SU-DHL-6 (cell line): ENCODE results near the gene TENM4.

Experiments
- H2AFZ ChIP-seq: fragments of 200-600 bp; sonication (generic); 2 replicates; pipeline ENCODE4 v1.6.1; 2014; ENCODE audit warnings: low read depth, mild to moderate bottlenecking, moderate library complexity, mixed read lengths, antibody characterized with exemption, low read length; ENCODE audit not compliant: severe bottlenecking
- H3F3A ChIP-seq: fragments of 200-600 bp; shearing (Covaris generic); 2 replicates; pipeline ENCODE4 v1.6.0; 2016; ENCODE audit warnings: antibody characterized with exemption, mild to moderate bottlenecking; ENCODE audit not compliant: insufficient read depth
- H3K27ac ChIP-seq: fragments of 200-600 bp; sonication (generic); 2 replicates; pipeline ENCODE4 v1.5.1; 2016; ENCODE audit warnings: low read depth, mild to moderate bottlenecking, low read length, moderate library complexity, mixed read lengths
- H3K27me3 ChIP-seq: fragments of 200-600 bp; sonication (generic), shearing (Covaris generic); 2 replicates; pipeline ENCODE4 v1.6.0; 2014; ENCODE audit warnings: mild to moderate bottlenecking, low read length
- H3K36me3 ChIP-seq: fragments of 200-600 bp; sonication (generic); 2 replicates; pipeline ENCODE4 v1.6.1; 2014; ENCODE audit warnings: mild to moderate bottlenecking, low read length, mixed read lengths
- H3K4me2 ChIP-seq: fragments of 300-600, 200-600 bp; shearing (Covaris generic), sonication (generic); 2 replicates; pipeline ENCODE4 v1.6.0; 2014; ENCODE audit warnings: low read length, low read depth, mild to moderate bottlenecking; ENCODE audit not compliant: poor library complexity, severe bottlenecking
- H3K4me3 ChIP-seq: fragments of 200-600 bp; sonication (generic); 2 replicates; pipeline ENCODE4 v1.5.1; 2014; ENCODE audit warnings: antibody characterized with exemption, low read length, mild to moderate bottlenecking, mixed read lengths; ENCODE audit not compliant: insufficient read depth, poor library complexity, severe bottlenecking
- H3K79me2 ChIP-seq: fragments of 200-600 bp; sonication (generic); 2 replicates; pipeline ENCODE4 v1.6.1; 2014; ENCODE audit warnings: mild to moderate bottlenecking, low read length, moderate library complexity; ENCODE audit not compliant: insufficient read depth
- H3K9ac ChIP-seq: fragments of 200-600 bp; sonication (generic); 2 replicates; pipeline ENCODE4 v1.7.0; 2014; ENCODE audit warnings: mild to moderate bottlenecking, low read length
- H3K9me2 ChIP-seq: fragments of 200-600 bp; sonication (generic); replicated peaks from 2 replicates; pipeline ENCODE4 v1.6.1; 2014; ENCODE audit warnings: low read length; ENCODE audit not compliant: insufficient read depth
- H3K9me3 ChIP-seq: fragments of 200-600 bp; sonication (generic); 2 replicates; pipeline ENCODE4 v1.6.1; 2014; ENCODE audit warnings: low read length, mixed read lengths; ENCODE audit not compliant: insufficient read depth
- H4K20me1 ChIP-seq: fragments of 200-600 bp; sonication (generic); 2 replicates; pipeline ENCODE4 v1.6.1; 2014; ENCODE audit warnings: low read depth, mild to moderate bottlenecking, antibody characterized with exemption, low read length, moderate library complexity, mixed read lengths
- EZH2phosphoT487 ChIP-seq: fragments of 200-600 bp; sonication (generic), shearing (Covaris generic); conservative IDR thresholded peaks from 2 replicates; pipeline ENCODE4 v1.6.1; 2018; ENCODE audit warnings: mild to moderate bottlenecking, antibody characterized with exemption, low read length, moderate library complexity, mixed read lengths
- TF ChIP-seq, protein P1 (sequence below): fragments of 200-600 bp; sonication (generic); IDR thresholded peaks from one replicate; pipeline ENCODE4 v1.5.1; 2017; ENCODE audit warnings: antibody characterized with exemption, mild to moderate bottlenecking, low read length, moderate library complexity; ENCODE audit not compliant: insufficient read depth, poor library complexity, severe bottlenecking

Gene TENM4

DNA sequence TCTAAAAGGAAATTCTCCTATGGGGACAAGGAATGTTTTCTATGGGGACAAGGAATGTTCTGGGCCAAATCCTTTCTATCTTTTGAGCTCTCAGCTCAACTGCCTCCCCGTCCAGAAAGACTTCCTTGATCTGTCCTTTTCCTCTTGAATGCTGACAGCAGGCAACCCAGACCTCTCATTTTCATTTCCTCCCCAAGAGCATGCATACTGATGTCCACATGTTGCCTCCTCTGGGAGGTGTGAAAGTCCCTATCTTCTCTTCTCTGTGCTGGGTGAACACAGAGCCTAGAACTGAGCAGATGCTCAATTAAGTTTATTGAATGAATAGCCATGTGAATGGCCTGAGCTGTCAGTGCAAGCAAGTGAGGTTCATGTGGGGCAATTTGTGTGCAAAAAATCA is 534.3 kb downstream of the TENM4 start:
- no peak overlapping the region for H3K4me2 ChIP-seq
- H4K20me1 ChIP-seq = no peaks in the 10 kb centered on the region
- no peak overlapping the region for H3K4me3 ChIP-seq
- no peaks in the 10 kb centered on the region for H3K36me3 ChIP-seq
- no peaks in the 10 kb centered on the region for H3K79me2 ChIP-seq
- no peaks in the 10 kb centered on the region for H3K9me2 ChIP-seq
- no peak overlapping the region for H3K27ac ChIP-seq
- H3K9me3 ChIP-seq = no peaks in the 10 kb centered on the region
- no peak overlapping the region for H3K9ac ChIP-seq
- H2AFZ ChIP-seq = no peak overlapping the region
- H3F3A ChIP-seq = no peaks in the 10 kb centered on the region
- TF ChIP-seq, protein P1, sequence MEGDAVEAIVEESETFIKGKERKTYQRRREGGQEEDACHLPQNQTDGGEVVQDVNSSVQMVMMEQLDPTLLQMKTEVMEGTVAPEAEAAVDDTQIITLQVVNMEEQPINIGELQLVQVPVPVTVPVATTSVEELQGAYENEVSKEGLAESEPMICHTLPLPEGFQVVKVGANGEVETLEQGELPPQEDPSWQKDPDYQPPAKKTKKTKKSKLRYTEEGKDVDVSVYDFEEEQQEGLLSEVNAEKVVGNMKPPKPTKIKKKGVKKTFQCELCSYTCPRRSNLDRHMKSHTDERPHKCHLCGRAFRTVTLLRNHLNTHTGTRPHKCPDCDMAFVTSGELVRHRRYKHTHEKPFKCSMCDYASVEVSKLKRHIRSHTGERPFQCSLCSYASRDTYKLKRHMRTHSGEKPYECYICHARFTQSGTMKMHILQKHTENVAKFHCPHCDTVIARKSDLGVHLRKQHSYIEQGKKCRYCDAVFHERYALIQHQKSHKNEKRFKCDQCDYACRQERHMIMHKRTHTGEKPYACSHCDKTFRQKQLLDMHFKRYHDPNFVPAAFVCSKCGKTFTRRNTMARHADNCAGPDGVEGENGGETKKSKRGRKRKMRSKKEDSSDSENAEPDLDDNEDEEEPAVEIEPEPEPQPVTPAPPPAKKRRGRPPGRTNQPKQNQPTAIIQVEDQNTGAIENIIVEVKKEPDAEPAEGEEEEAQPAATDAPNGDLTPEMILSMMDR = no peak
- no peak for TF ChIP-seq EZH2phosphoT487
- no peaks in the 10 kb centered on the region for H3K27me3 ChIP-seq

DNA sequence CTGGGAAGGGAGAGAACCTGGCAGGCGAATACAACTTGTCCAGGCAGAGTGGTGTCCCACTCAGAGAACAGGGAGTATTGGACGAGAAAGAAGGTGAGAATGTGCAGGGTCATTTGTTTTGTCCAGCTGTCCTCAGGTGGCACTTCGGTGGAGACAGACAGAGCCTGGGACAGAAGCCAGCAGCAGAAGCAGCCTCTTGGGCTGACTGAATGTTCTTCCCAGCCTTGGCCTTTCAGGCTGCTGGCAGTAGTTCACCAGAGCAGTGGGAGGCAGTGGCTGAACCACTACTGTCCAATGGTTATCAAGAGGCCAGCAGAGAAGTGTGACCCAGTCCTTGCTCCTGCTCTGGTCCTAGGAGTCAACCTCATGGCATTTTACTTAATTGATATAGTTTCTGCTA is 535.1 kb downstream of the TENM4 start:
- no peaks in the 10 kb centered on the region for H3F3A ChIP-seq
- H3K4me3 ChIP-seq = no peak overlapping the region
- no peaks in the 10 kb centered on the region for H3K9me3 ChIP-seq
- no peak overlapping the region for H3K9ac ChIP-seq
- no peaks in the 10 kb centered on the region for H3K9me2 ChIP-seq
- no peaks in the 10 kb centered on the region for H4K20me1 ChIP-seq
- H3K36me3 ChIP-seq = no peaks in the 10 kb centered on the region
- H2AFZ ChIP-seq = no peak overlapping the region
- H3K27ac ChIP-seq = no peak overlapping the region
- no peaks in the 10 kb centered on the region for H3K79me2 ChIP-seq
- H3K4me2 ChIP-seq = no peak overlapping the region
- TF ChIP-seq EZH2phosphoT487 = no peak
- TF ChIP-seq, protein P1 = no peak
- no peaks in the 10 kb centered on the region for H3K27me3 ChIP-seq

DNA sequence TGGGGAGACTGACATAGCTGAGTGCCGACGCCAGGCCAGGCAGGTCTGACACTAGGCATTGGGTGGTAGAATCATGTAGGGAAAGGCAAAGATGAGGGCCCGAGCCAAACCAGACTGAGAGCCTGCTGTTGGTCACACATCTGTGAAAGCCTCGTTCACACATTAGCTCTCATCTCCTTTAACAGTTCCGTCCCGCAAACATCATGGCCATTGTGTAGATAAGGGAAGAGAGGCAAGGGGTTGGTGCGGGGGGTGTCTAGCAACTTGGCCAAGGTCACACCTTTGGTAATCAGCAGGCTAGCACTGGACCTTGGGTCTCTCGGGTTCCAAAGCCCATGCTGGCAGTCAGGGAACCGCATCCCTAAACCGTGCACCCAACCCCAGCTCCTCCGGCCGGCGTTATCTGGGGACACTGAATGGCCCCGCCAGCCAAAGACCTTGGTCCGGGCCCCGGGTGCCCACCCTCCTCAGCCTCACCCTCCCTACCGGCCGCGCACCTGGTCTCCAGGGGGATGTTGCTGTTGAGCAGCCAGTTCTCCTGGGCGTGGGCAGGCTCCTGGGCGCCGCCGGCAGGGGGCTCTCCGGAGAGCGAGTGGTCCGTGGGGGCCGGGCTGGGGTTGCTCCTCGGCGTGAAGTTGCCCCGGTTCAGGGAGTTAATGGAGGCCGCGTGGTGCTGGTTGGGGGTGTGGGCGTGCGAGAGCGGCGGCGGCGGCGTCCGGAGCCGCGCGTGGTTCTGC is 537.9 kb downstream of the TENM4 start:
- H4K20me1 ChIP-seq = no peaks in the 10 kb centered on the region
- H3K9me3 ChIP-seq = no peaks in the 10 kb centered on the region
- no peak overlapping the region for H3K4me2 ChIP-seq

More for the DNA sequence above, 537.9 kb downstream of the TENM4 start:
- Histone ChIP-seq H3K79me2 (no peaks in the 10 kb centered on the region), H3K27ac (no peak overlapping the region), H2AFZ (no peak overlapping the region), H3F3A (no peaks in the 10 kb centered on the region), H3K9me2 (no peaks in the 10 kb centered on the region), H3K36me3 (no peaks in the 10 kb centered on the region), H3K27me3 (no peaks in the 10 kb centered on the region), H3K4me3 (no peak overlapping the region), H3K9ac (no peak overlapping the region)
- TF ChIP-seq, protein P1 = no peak
- TF ChIP-seq EZH2phosphoT487 = no peak
